ENCODE measurements around the gene CPNE8.

- TF ChIP-seq CTCF (IDR thresholded peaks at IDR 0.05; ENCODE audit: borderline replicate concordance, extremely low read depth, low read length, poor library complexity, severe bottlenecking) (no peak), EZH2 (IDR thresholded peaks at IDR 0.05; ENCODE audit: borderline replicate concordance, low read depth, low read length, severe bottlenecking) (no peak)
These were observed 214.7 kb downstream of the CPNE8 start for GRCh38 chr12:38690646-38691045.

Data from DND-41 (cell line).